ENCODE measurements around the gene ALX4.

ALX4 gene

GRCh38 chr11:44351006-44351660, 41.2 kb upstream of the ALX4 start:
- TF ChIP-seq, protein P1, sequence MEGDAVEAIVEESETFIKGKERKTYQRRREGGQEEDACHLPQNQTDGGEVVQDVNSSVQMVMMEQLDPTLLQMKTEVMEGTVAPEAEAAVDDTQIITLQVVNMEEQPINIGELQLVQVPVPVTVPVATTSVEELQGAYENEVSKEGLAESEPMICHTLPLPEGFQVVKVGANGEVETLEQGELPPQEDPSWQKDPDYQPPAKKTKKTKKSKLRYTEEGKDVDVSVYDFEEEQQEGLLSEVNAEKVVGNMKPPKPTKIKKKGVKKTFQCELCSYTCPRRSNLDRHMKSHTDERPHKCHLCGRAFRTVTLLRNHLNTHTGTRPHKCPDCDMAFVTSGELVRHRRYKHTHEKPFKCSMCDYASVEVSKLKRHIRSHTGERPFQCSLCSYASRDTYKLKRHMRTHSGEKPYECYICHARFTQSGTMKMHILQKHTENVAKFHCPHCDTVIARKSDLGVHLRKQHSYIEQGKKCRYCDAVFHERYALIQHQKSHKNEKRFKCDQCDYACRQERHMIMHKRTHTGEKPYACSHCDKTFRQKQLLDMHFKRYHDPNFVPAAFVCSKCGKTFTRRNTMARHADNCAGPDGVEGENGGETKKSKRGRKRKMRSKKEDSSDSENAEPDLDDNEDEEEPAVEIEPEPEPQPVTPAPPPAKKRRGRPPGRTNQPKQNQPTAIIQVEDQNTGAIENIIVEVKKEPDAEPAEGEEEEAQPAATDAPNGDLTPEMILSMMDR (IDR thresholded peaks at IDR 0.05; ENCODE audit: low read depth, low read length) = no peak
- Histone ChIP-seq H3K27me3 (no peaks in the 10 kb centered on the region), H3K36me3 (no peaks in the 10 kb centered on the region), H3K4me1 (no peaks in the 10 kb centered on the region), H3K9me3 (no peaks in the 10 kb centered on the region), H3K4me3 (ENCODE audit: low read depth, low read length) (no peak overlapping the region)
- no peak for DNase-seq

GRCh38 chr11:44349328-44349727, 39.4 kb upstream of the ALX4 start:
- no peaks in the 10 kb centered on the region for H3K27me3 ChIP-seq
- H3K4me1 ChIP-seq = no peaks in the 10 kb centered on the region
- no peaks in the 10 kb centered on the region for H3K36me3 ChIP-seq
- no peak overlapping the region for H3K4me3 ChIP-seq (ENCODE audit: low read depth, low read length)
- H3K9me3 ChIP-seq = no peaks in the 10 kb centered on the region
- TF ChIP-seq, protein P1 (IDR thresholded peaks at IDR 0.05; ENCODE audit: low read depth, low read length) = no peak
- DNase-seq = no peak

DNA sequence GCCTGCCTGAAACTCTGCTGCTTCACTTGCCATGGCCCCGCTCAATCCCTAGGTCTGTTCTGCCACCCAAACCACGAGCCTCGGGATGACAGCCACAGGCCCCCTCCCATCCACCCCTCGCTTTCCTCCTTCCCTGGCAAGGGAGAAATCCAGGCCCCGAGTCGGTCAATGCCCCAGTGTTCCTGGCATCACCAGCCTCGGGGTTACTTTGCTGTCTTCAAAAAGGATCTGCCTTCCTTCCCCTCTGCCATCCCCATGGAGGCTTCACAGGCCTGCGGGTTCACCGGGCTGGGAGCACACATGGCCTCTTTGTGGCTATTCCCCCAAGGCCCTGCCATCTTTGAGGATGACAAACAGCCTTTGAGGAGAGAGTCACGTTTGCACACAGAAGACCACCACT, 38.8 kb upstream of the ALX4 start:
- TF ChIP-seq, protein P1 (IDR thresholded peaks at IDR 0.05; ENCODE audit: low read depth, low read length) = no peak
- no peaks in the 10 kb centered on the region for H3K4me1 ChIP-seq
- H3K36me3 ChIP-seq = no peaks in the 10 kb centered on the region
- H3K4me3 ChIP-seq (ENCODE audit: low read depth, low read length) = no peak overlapping the region
- H3K9me3 ChIP-seq = no peaks in the 10 kb centered on the region
- DNase-seq = no peak
- no peaks in the 10 kb centered on the region for H3K27me3 ChIP-seq

DNA sequence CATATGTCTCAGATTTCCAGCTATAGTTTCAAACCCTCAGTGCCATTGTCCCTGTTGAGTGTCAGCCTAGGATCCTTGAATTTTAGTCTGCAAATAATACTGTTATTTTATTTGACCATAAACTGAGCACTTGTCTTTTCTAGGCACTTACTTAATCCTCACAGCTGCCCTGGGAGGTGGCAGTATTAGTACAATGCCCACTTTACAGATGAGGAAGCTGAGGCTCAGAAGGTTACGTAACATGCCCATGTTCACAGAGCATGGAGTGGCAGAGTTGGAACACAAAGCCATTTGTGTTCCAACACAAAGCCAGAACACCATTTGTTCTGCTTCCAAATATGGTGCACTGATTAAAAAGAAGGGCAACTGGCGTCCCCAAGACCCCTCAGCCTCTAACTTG, 38.2 kb upstream of the ALX4 start:
- no peak overlapping the region for H3K4me3 ChIP-seq (ENCODE audit: low read depth, low read length)
- no peaks in the 10 kb centered on the region for H3K36me3 ChIP-seq
- TF ChIP-seq, protein P1 (IDR thresholded peaks at IDR 0.05; ENCODE audit: low read depth, low read length) = no peak
- H3K9me3 ChIP-seq = no peaks in the 10 kb centered on the region
- no peaks in the 10 kb centered on the region for H3K27me3 ChIP-seq
- DNase-seq = no peak
- no peaks in the 10 kb centered on the region for H3K4me1 ChIP-seq

GRCh38 chr11:44347538-44347937, 37.6 kb upstream of the ALX4 start:
- TF ChIP-seq, protein P1 (IDR thresholded peaks at IDR 0.05; ENCODE audit: low read depth, low read length) = no peak
- no peaks in the 10 kb centered on the region for H3K27me3 ChIP-seq
- no peak for DNase-seq
- H3K4me1 ChIP-seq = no peaks in the 10 kb centered on the region
- H3K4me3 ChIP-seq (ENCODE audit: low read depth, low read length) = no peak overlapping the region
- no peaks in the 10 kb centered on the region for H3K9me3 ChIP-seq
- H3K36me3 ChIP-seq = no peaks in the 10 kb centered on the region

- Histone ChIP-seq H3K27me3 (no peaks in the 10 kb centered on the region), H3K4me1 (no peaks in the 10 kb centered on the region), H3K36me3 (no peaks in the 10 kb centered on the region), H3K9me3 (no peaks in the 10 kb centered on the region), H3K4me3 (ENCODE audit: low read depth, low read length) (no peak overlapping the region)
- no peak for DNase-seq
- TF ChIP-seq, protein P1 (IDR thresholded peaks at IDR 0.05; ENCODE audit: low read depth, low read length) = no peak
These were observed 37.0 kb upstream of the ALX4 start for GRCh38 chr11:44346983-44347382.
